Spleen (tissue), 11 donors: ENCODE data around the gene DNAAF5. TPM values are rescaled to one million over a fixed set of nuclear protein-coding genes. Genes with fewer than 3 reads are reported as not detected.

Experiments used
- DNase-seq: peaks from one replicate; pipeline ENCODE4 v3.0.0-alpha.2; 2020
- H3K27ac ChIP-seq, 8 donors: fragments of 200-600 bp; sonication (generic) in 7 of 8; 1 replicate in 4 of 8; 2 replicates in 4 of 8; pipeline versions ENCODE4 v1.5.0 to v1.8.0; 2016 to 2021; ENCODE audit warnings: inconsistent platforms in 4 of 8, mild to moderate bottlenecking in 4 of 8, moderate library complexity in 1 of 8
- H3K27me3 ChIP-seq, 7 donors: fragments of 200-600 bp; sonication (generic) in 6 of 7; replicated peaks in 1 of 7; 1 replicate in 4 of 7; 2 replicates in 3 of 7; pipeline versions ENCODE4 v1.5.0 to v1.8.0; 2016 to 2021; ENCODE audit warnings: inconsistent platforms in 3 of 7, mild to moderate bottlenecking in 1 of 7
- H3K36me3 ChIP-seq, 6 donors: fragments of 200-600 bp; sonication (generic) in 5 of 6; 1 replicate in 4 of 6; 2 replicates in 2 of 6; pipeline versions ENCODE4 v1.5.0 to v1.8.0; 2016 to 2021; ENCODE audit warnings: inconsistent platforms in 2 of 6
- H3K4me1 ChIP-seq, 6 donors: fragments of 200-600 bp; sonication (generic) in 5 of 6; 1 replicate in 3 of 6; 2 replicates in 3 of 6; pipeline versions ENCODE4 v1.5.0 to v1.8.0; 2016 to 2021; ENCODE audit warnings: inconsistent platforms in 3 of 6
- H3K4me3 ChIP-seq, 8 donors: fragments of 200-600 bp; sonication (generic) in 7 of 8; 1 replicate in 4 of 8; 2 replicates in 4 of 8; pipeline versions ENCODE4 v1.5.0 to v1.8.0; 2016 to 2021; ENCODE audit warnings: inconsistent platforms in 4 of 8, mild to moderate bottlenecking in 4 of 8, moderate library complexity in 2 of 8
- H3K9me3 ChIP-seq, 8 donors: fragments of 200-600 bp; sonication (generic) in 7 of 8; 1 replicate in 4 of 8; 2 replicates in 4 of 8; pipeline versions ENCODE4 v1.5.0 to v1.8.0; 2016 to 2021; ENCODE audit warnings: inconsistent platforms in 4 of 8
- CTCF ChIP-seq, 11 experiments: fragments of 200-600 bp in 7 of 11; fragments of 450-650 bp in 4 of 11; sonication (generic) in 4 of 11; IDR thresholded peaks in 8 of 11; conservative IDR thresholded peaks in 3 of 11; 1 replicate in 7 of 11; 2 replicates in 4 of 11; pipeline versions ENCODE4 v1.4.0 to v1.8.0; 2016 to 2021; ENCODE audit warnings: antibody characterized with exemption in 11 of 11, inconsistent platforms in 4 of 11, mild to moderate bottlenecking in 1 of 11
- POLR2A ChIP-seq, 3 donors: fragments of 450-650 bp; IDR thresholded peaks; one replicate each; pipeline ENCODE4 v1.5.1; 2017; ENCODE audit warnings: antibody characterized with exemption in 3 of 3, mild to moderate bottlenecking in 1 of 3
- POLR2AphosphoS5 ChIP-seq, 3 donors: sonication (generic); formaldehyde crosslinking; IDR thresholded peaks; one replicate each; pipeline ENCODE4 v1.5.1; 2017; ENCODE audit warnings: antibody characterized with exemption in 3 of 3
- WGBS, 5 donors: extraction: QIAGEN DNeasy Blood & Tissue Kit in 3 of 5; methylation state at CpG; one replicate each; pipeline versions ENCODE4 v1.1.5 to v1.1.7; 2013 to 2018; 5-methylcytosine and 5-hydroxymethylcytosine counted together
- intact Hi-C: fragments of 100-400 bp; cut with DNase I; formaldehyde crosslinking; loops from one replicate; pipeline ENCODE4 v1.15.0; 2023; ENCODE audit warnings: low total_unique reads
- polyA plus RNA-seq, 3 donors: library from polyadenylated mRNA; stranded (reverse); fragments of 200-250 nt; gene quantifications; one replicate each; pipeline ENCODE4 v1.2.1, GENCODE V29; 2013
- total RNA-seq, 7 donors: library from RNA; depleted of rRNA in 3 of 7; stranded (reverse); fragments of >200 nt in 3 of 7; fragmentation: NEBNext Ultra II Directional in 4 of 7; extraction: Animal tissue kit (Norgen Biotek cat#: 25700) in 4 of 7; gene quantifications; one replicate each; pipeline versions ENCODE4 v1.1.0 to v1.2.1, GENCODE V29; 2016 to 2021
- donor health status: healthy with polysubstance abuse.
- donor health status: DM: no; HTN: no; CAD: no; lungs with moderate emphysema.
- donor health status: DM: no; HTN: no; CAD: no.
- donor health status: Bipolar disorder and iron deficiency.
- donor health status: healthy.
- donor health status: DM: no; HTN: no; CAD: no.
- donor health status: DM: yes; HTN: yes; CAD: no.

DNAAF5 gene
- total and polyA plus RNA-seq, 10 donors, result 7.5 to 22.4 (median 18.1) TPM

- Histone ChIP-seq H3K27ac (no peak overlapping the region), H3K4me1 (peaks cover 0 to 6% (median 1%) of the 10 kb centered on the region in 6 donors), H3K36me3 (peaks cover 0 to 58% (median 21%) of the 10 kb centered on the region in 6 donors), H3K27me3 (no peaks in the 10 kb centered on the region), H3K9me3 (no peaks in the 10 kb centered on the region), H3K4me3 (no peak overlapping the region)
- DNase-seq, result peak; percentile 84
- WGBS, 5 donors, result 52 to 67% (median 62%) methylated on average over 8 to 11 of the region's 11 CpGs
- TF ChIP-seq POLR2A (IDR thresholded peaks at IDR 0.05) (no peak), CTCF (IDR thresholded peaks at IDR 0.05 in 8 of 11, conservative IDR thresholded peaks at IDR 0.05 in 3 of 11) (peak; percentile 67 to 89 (median 83)), POLR2AphosphoS5 (IDR thresholded peaks at IDR 0.05) (peak in 2 of 3 donors; percentile 31 to 37)
- intact Hi-C loops, result loop anchor here (5.0 to 10.0 kb wide), 2 partner anchors 48 to 86 kb away; partner anchors contain the start of gene SUN1
Observed at GRCh38 chr7:786472-787255, 60.2 kb downstream of the DNAAF5 start.

- TF ChIP-seq CTCF (IDR thresholded peaks at IDR 0.05 in 8 of 11, conservative IDR thresholded peaks at IDR 0.05 in 3 of 11) (no peak), POLR2A (IDR thresholded peaks at IDR 0.05) (no peak), POLR2AphosphoS5 (IDR thresholded peaks at IDR 0.05) (no peak)
- H3K4me3 ChIP-seq, result no peak overlapping the region
- no peaks in the 10 kb centered on the region for H3K9me3 ChIP-seq
- intact Hi-C loops, result loop anchor here (5.0 to 10.0 kb wide), 2 partner anchors 47 to 85 kb away; partner anchors contain the start of gene SUN1
- no peak overlapping the region for H3K27ac ChIP-seq
- no peaks in the 10 kb centered on the region for H3K27me3 ChIP-seq
- DNase-seq, result no peak
- peaks cover 0 to 49% (median 21%) of the 10 kb centered on the region in 6 donors for H3K36me3 ChIP-seq
- WGBS, 5 donors, result 92 to 97% (median 96%) methylated on average over 19 to 27 of the region's 27 CpGs
- H3K4me1 ChIP-seq, result peaks cover 0 to 6% (median 1%) of the 10 kb centered on the region in 6 donors
Observed at GRCh38 chr7:787332-788240, 61.1 kb downstream of the DNAAF5 start.

GRCh38 chr7:791519-791918 lies 65.0 kb downstream of the DNAAF5 start:
- no peak for DNase-seq

More at GRCh38 chr7:791519-791918, 65.0 kb downstream of the DNAAF5 start:
- TF ChIP-seq CTCF (IDR thresholded peaks at IDR 0.05 in 8 of 11, conservative IDR thresholded peaks at IDR 0.05 in 3 of 11) (no peak), POLR2A (IDR thresholded peaks at IDR 0.05) (no peak), POLR2AphosphoS5 (IDR thresholded peaks at IDR 0.05) (no peak)
- WGBS, 5 donors, result 84 to 96% (median 90%) methylated on average over 5 of the region's 5 CpGs
- intact Hi-C loops, result no loop called here
- Histone ChIP-seq H3K27ac (no peak overlapping the region), H3K4me1 (no peaks in the 10 kb centered on the region), H3K27me3 (no peaks in the 10 kb centered on the region), H3K4me3 (no peak overlapping the region), H3K36me3 (peaks cover 0 to 15% (median 0%) of the 10 kb centered on the region in 6 donors), H3K9me3 (no peaks in the 10 kb centered on the region)
